ENCODE data around the gene ECSCR. TPM values are rescaled to one million over a fixed set of nuclear protein-coding genes. Genes with fewer than 3 reads are reported as not detected.
"Not testable (repeated sequence)": the region's sequence is repeated elsewhere in the genome, so short reads cannot be mapped to it uniquely, and the experiment has no call there.

Gene ECSCR
- total RNA-seq, 2 experiments from 2014 or later: not detected

DNA sequence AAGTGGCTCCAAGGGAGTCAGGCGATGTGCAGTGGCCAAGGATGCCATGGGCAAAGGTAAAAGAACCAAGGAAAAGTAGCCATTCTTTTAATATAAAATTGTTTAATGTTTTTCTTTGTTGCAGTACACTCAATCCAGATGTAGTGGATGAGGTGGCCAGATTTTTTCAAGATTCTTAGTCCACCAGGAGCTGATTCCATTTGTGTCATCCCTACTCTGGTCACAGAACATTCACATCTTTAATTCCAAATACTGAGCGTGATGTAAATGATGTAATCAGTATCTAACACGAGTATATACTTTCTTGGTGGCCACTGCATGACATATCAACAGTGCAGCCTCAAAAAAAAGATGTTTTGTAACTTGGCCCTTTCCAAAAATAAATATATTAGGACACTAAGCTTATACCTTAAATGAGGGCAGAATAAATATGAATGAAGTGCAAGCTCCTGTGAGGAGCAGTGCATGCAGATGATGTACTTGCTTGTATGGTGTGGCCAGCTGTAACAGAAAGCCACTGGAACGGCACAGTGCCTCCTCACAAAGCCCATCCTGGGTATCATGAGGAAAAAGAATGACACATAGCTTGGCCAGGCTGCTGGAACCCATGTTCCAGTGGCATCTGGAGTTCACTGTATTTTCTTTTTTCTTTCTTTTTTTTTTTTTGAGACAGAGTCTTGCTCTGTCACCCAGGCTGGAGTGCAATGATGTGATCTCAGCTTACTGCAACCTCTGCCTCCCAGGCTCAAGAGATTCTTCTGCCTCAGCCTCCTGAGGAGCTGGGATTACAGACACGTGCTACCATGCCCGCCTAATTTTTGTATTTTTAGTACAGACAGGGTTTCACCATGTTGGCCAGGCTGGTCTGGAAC is 52.2 kb downstream of the ECSCR start:
- BruUV-seq (replicated peaks): no TSS peak
- Histone ChIP-seq H3K4me1 (ENCODE audit: insufficient read depth, low read length, poor library complexity, severe bottlenecking) (peaks cover 26% of the 10 kb centered on the region), H3K9me2 (ENCODE audit: insufficient read depth, low read length) (no peaks in the 10 kb centered on the region), H3K27ac (ENCODE audit: low read depth, low read length, poor library complexity, severe bottlenecking) (no peak overlapping the region), H3K4me3 (ENCODE audit: low read depth, low read length, poor library complexity, severe bottlenecking) (no peak overlapping the region), H2AFZ (ENCODE audit: low read length) (no peak overlapping the region), H3K36me3 (ENCODE audit: insufficient read depth, low read length) (no peaks in the 10 kb centered on the region), H3K79me2 (ENCODE audit: insufficient read depth, low read depth, low read length) (no peaks in the 10 kb centered on the region), H3K4me2 (ENCODE audit: low read length) (no peak overlapping the region), H3K9me3 (ENCODE audit: low read length) (no peaks in the 10 kb centered on the region), H4K20me1 (ENCODE audit: insufficient read depth, low read length) (no peaks in the 10 kb centered on the region)
- DNase-seq (ENCODE audit: low spot score): no peak
- ChIA-PET POLR2A (interaction anchor here (0.7 to 1.4 kb wide), 3 partner anchors 23 to 834 kb away, joined by 3 to 5 read pairs (median 3); no protein-coding TSS in a partner anchor), CTCF (ENCODE audit: unreplicated experiment) (interaction anchor here (1.3 kb wide), 1 partner anchor 10 kb away, joined by 3 read pairs; no protein-coding TSS in a partner anchor)
- intact Hi-C loops (cut with micrococcal nuclease; ENCODE audit: unreplicated experiment): no loop called here
- TF ChIP-seq, protein P1, sequence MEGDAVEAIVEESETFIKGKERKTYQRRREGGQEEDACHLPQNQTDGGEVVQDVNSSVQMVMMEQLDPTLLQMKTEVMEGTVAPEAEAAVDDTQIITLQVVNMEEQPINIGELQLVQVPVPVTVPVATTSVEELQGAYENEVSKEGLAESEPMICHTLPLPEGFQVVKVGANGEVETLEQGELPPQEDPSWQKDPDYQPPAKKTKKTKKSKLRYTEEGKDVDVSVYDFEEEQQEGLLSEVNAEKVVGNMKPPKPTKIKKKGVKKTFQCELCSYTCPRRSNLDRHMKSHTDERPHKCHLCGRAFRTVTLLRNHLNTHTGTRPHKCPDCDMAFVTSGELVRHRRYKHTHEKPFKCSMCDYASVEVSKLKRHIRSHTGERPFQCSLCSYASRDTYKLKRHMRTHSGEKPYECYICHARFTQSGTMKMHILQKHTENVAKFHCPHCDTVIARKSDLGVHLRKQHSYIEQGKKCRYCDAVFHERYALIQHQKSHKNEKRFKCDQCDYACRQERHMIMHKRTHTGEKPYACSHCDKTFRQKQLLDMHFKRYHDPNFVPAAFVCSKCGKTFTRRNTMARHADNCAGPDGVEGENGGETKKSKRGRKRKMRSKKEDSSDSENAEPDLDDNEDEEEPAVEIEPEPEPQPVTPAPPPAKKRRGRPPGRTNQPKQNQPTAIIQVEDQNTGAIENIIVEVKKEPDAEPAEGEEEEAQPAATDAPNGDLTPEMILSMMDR (conservative IDR thresholded peaks at IDR 0.05; ENCODE audit: low read length): no peak
- no peak for TF ChIP-seq EZH2phosphoT487 (IDR thresholded peaks at IDR 0.05; ENCODE audit: borderline replicate concordance, low read depth, low read length)

GRCh38 chr5:139409116-139409515 is 53.4 kb downstream of the ECSCR start:
- H3K9me2 ChIP-seq (ENCODE audit: insufficient read depth, low read length); DNase-seq (ENCODE audit: low spot score); BruUV-seq (replicated peaks); H3K4me3 ChIP-seq (ENCODE audit: low read depth, low read length, poor library complexity, severe bottlenecking); H4K20me1 ChIP-seq (ENCODE audit: insufficient read depth, low read length); H3K9me3 ChIP-seq (ENCODE audit: low read length); H2AFZ ChIP-seq (ENCODE audit: low read length); H3K36me3 ChIP-seq (ENCODE audit: insufficient read depth, low read length); CTCF ChIA-PET (ENCODE audit: unreplicated experiment); H3K79me2 ChIP-seq (ENCODE audit: insufficient read depth, low read depth, low read length); H3K4me2 ChIP-seq (ENCODE audit: low read length); H3K27ac ChIP-seq (ENCODE audit: low read depth, low read length, poor library complexity, severe bottlenecking): not testable (repeated sequence)
- peaks cover 34% of the 10 kb centered on the region for H3K4me1 ChIP-seq (ENCODE audit: insufficient read depth, low read length, poor library complexity, severe bottlenecking)
- intact Hi-C loops (cut with micrococcal nuclease; ENCODE audit: unreplicated experiment): loop anchor here (10.0 kb wide), 1 partner anchor 214 kb away; the partner anchor contains the start of gene SIL1
- POLR2A ChIA-PET: interaction anchor here (0.5 kb wide), 1 partner anchor 89 kb away, joined by 5 read pairs; no protein-coding TSS in a partner anchor

- CTCF ChIA-PET (ENCODE audit: unreplicated experiment): interaction anchor here (0.6 kb wide), 1 partner anchor 228 kb away, joined by 3 read pairs; no protein-coding TSS in a partner anchor
- peak overlapping the region; percentile 89 for H2AFZ ChIP-seq (ENCODE audit: low read length)
- TF ChIP-seq EZH2phosphoT487 (IDR thresholded peaks at IDR 0.05; ENCODE audit: borderline replicate concordance, low read depth, low read length): no peak
- TF ChIP-seq, protein P1 (conservative IDR thresholded peaks at IDR 0.05; ENCODE audit: low read length): no peak
- H3K9me2 ChIP-seq (ENCODE audit: insufficient read depth, low read length): no peaks in the 10 kb centered on the region
- no peaks in the 10 kb centered on the region for H3K79me2 ChIP-seq (ENCODE audit: insufficient read depth, low read depth, low read length)
- BruUV-seq (replicated peaks): no TSS peak
- H3K36me3 ChIP-seq (ENCODE audit: insufficient read depth, low read length): no peaks in the 10 kb centered on the region
- intact Hi-C loops (cut with micrococcal nuclease; ENCODE audit: unreplicated experiment): loop anchor here (10.0 kb wide), 1 partner anchor 213 kb away; the partner anchor contains the start of gene SIL1
- peak overlapping the region; percentile 64 for H3K4me2 ChIP-seq (ENCODE audit: low read length)
- H4K20me1 ChIP-seq (ENCODE audit: insufficient read depth, low read length): no peaks in the 10 kb centered on the region
- no peak for DNase-seq (ENCODE audit: low spot score)
- peak overlapping the region; percentile 68 for H3K27ac ChIP-seq (ENCODE audit: low read depth, low read length, poor library complexity, severe bottlenecking)
- POLR2A ChIA-PET: interaction anchor here (0.6 to 1.3 kb wide), 2 partner anchors 31 to 88 kb away, joined by 4 to 5 read pairs; partner anchors contain the start of gene DNAJC18
- H3K9me3 ChIP-seq (ENCODE audit: low read length): no peaks in the 10 kb centered on the region
- no peak overlapping the region for H3K4me3 ChIP-seq (ENCODE audit: low read depth, low read length, poor library complexity, severe bottlenecking)
- peaks cover 38% of the 10 kb centered on the region for H3K4me1 ChIP-seq (ENCODE audit: insufficient read depth, low read length, poor library complexity, severe bottlenecking)
Measured at GRCh38 chr5:139408191-139408590, 54.4 kb downstream of the ECSCR start.
